ENCODE data around the gene SAPCD1. TPM values are rescaled to one million over a fixed set of nuclear protein-coding genes. Genes with fewer than 3 reads are reported as not detected.
"Not testable (repeated sequence)": the region's sequence is repeated elsewhere in the genome, so short reads cannot be mapped to it uniquely, and the experiment has no call there.

The SAPCD1 gene
- polyA plus RNA-seq, 1 experiment = 0.88 TPM

DNA sequence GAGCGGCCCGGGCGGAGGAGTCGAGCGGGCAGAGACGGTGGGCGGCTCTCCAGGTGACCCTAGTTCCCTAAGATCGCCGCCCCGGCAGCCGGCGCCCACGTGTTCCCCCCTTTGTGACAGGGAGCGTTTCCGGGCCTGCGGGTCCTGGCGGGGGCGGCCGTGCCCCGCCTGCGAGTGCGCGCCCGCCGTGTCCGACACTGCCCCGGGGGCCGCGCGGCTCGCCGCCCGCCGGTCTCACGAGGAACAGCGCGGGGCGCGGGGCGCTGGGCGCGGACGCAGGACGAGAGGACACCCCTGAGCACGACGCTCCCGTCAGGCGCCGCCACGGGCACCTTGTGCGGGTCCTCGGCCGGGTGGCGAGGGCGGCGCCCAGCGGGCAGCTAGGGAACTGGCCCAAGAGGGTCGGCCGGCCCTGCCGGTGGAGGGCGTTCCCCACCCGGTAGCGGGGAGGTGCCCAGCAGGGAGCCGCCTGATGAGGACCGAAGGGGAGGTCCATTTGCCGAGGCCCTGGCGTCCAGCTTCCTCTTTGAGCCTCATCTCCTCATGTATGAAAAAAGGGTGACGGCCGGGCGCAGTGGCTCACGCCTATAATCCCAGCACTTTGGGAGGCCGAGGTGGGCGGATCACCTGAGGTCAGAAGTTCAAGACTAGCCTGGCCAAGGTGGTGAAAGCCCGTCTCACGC, 33.3 kb downstream of the SAPCD1 start, which contains the start of gene VARS1:
Gene VARS1 (minus strand): TSS at position 137 of the 683 bp plus-strand sequence. CDS start 535 bp downstream, outside the sequence.
- ChIA-PET CTCF (interaction anchor here (0.7 to 2.3 kb wide), 13 partner anchors 9 to 259 kb away, joined by 3 to 25 read pairs (median 3); partner anchors contain the start of genes LSM2 and LY6G6D), POLR2A (interaction anchor here (0.6 to 2.9 kb wide), 9 partner anchors 11 to 66 kb away, joined by 4 to 27 read pairs (median 5); partner anchors contain the start of genes HSPA1A, HSPA1B, HSPA1L and LSM2)
- peak within 1 kb of the TSS; percentile 77 for H3K27ac ChIP-seq (ENCODE audit: low read depth, low read length)

DNA sequence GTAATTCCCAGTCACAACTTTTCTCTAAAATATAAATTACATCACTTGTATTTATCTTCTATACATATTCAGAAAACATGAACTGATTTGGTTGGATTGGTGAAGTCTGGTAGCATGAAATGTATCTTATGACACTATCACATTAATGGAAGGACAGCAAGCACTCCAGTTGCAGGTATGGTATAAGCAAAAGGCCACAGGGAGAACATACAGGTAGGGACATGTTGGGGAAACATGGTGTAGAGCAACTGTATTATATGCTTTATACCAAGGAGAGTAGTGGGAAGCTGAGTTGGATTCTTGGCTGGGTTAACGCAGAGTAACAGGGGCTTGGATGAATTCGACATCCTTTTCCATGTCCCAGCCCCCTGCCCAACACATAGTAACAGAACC, 34.5 kb downstream of the SAPCD1 start:
- Histone ChIP-seq H3K9me3 (ENCODE audit: control insufficient read depth, insufficient read depth, low read length) (no peaks in the 10 kb centered on the region), H3K4me3 (ENCODE audit: low read depth, low read length) (no peak overlapping the region), H3K27me3 (ENCODE audit: control insufficient read depth, insufficient read depth, low read length) (no peaks in the 10 kb centered on the region), H3K27ac (ENCODE audit: low read depth, low read length) (no peak overlapping the region)
- POLR2A ChIA-PET = interaction anchor here (1.4 to 2.9 kb wide), 3 partner anchors 17 to 31 kb away, joined by 3 to 27 read pairs (median 5); partner anchors contain the start of genes HSPA1A, HSPA1B and HSPA1L
- TF ChIP-seq, protein P1, sequence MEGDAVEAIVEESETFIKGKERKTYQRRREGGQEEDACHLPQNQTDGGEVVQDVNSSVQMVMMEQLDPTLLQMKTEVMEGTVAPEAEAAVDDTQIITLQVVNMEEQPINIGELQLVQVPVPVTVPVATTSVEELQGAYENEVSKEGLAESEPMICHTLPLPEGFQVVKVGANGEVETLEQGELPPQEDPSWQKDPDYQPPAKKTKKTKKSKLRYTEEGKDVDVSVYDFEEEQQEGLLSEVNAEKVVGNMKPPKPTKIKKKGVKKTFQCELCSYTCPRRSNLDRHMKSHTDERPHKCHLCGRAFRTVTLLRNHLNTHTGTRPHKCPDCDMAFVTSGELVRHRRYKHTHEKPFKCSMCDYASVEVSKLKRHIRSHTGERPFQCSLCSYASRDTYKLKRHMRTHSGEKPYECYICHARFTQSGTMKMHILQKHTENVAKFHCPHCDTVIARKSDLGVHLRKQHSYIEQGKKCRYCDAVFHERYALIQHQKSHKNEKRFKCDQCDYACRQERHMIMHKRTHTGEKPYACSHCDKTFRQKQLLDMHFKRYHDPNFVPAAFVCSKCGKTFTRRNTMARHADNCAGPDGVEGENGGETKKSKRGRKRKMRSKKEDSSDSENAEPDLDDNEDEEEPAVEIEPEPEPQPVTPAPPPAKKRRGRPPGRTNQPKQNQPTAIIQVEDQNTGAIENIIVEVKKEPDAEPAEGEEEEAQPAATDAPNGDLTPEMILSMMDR (IDR thresholded peaks at IDR 0.05; ENCODE audit: low read depth, low read length) = no peak
- no peak for DNase-seq (ENCODE audit: low read depth, low spot score)
- CTCF ChIA-PET = interaction anchor here (0.6 to 2.3 kb wide), 3 partner anchors 9 to 49 kb away, joined by 3 to 25 read pairs (median 5); partner anchors contain the start of gene LSM2

More for the DNA sequence above, 33.3 kb downstream of the SAPCD1 start, which contains the start of gene VARS1:
- no peaks in the 10 kb centered on the region for H3K9me3 ChIP-seq (ENCODE audit: control insufficient read depth, insufficient read depth, low read length)
- TF ChIP-seq, protein P1 (IDR thresholded peaks at IDR 0.05; ENCODE audit: low read depth, low read length) = peak; percentile 72
- H3K4me3 ChIP-seq (ENCODE audit: low read depth, low read length) = peak within 1 kb of the TSS; percentile 84
- H3K27me3 ChIP-seq (ENCODE audit: control insufficient read depth, insufficient read depth, low read length) = no peaks in the 10 kb centered on the region
- peak; percentile 62 for DNase-seq (ENCODE audit: low read depth, low spot score)

DNA sequence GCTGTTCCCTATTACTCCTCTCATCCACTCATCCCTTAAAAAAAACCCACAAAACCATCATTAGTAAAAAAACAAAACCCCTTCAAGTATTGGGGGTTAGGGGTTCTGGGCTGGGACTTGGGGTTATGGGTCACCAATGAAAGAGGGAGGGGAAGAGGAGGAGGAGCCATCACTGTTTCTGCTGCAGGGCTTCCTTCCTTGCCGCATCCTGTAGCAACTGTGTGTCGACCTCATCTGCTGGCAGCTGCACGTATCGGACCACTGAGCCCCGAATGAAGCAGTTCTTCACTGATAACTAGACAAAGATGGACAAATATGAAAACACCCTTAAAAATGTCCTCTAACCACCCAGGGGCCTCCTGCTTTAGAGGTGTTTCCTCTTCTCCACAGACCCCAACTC, 35.1 kb downstream of the SAPCD1 start:
- no peak for DNase-seq (ENCODE audit: low read depth, low spot score)
- Histone ChIP-seq H3K9me3 (ENCODE audit: control insufficient read depth, insufficient read depth, low read length) (no peaks in the 10 kb centered on the region), H3K27ac (ENCODE audit: low read depth, low read length) (no peak overlapping the region), H3K27me3 (ENCODE audit: control insufficient read depth, insufficient read depth, low read length) (no peaks in the 10 kb centered on the region), H3K4me3 (ENCODE audit: low read depth, low read length) (no peak overlapping the region)
- POLR2A ChIA-PET = interaction anchor here (1.4 kb wide), 1 partner anchor 18 kb away, joined by 3 read pairs; the partner anchor contains the start of genes HSPA1A and HSPA1L
- TF ChIP-seq, protein P1 (IDR thresholded peaks at IDR 0.05; ENCODE audit: low read depth, low read length) = no peak
- CTCF ChIA-PET = no interaction called here

DNA sequence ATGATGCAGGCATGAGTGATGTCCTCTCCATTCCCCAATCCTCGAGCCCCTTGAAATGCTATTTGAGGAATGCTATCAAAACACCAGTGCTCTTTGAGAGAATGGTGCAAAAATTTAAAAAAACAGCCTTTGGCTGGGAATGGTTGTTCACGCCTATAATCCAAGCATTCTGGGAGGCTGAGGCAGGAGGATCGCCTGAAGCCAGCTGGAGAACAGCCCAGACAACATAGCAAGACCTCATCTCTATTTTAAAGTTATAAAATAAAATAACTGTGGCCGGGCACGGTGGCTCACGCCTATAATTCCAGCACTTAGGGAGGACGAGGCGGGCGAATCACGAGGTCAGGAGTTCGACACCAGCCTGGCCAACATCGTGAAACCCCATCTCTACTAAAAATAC, 37.3 kb downstream of the SAPCD1 start:
- POLR2A ChIA-PET = no interaction called here
- no peak for DNase-seq (ENCODE audit: low read depth, low spot score)

DNA sequence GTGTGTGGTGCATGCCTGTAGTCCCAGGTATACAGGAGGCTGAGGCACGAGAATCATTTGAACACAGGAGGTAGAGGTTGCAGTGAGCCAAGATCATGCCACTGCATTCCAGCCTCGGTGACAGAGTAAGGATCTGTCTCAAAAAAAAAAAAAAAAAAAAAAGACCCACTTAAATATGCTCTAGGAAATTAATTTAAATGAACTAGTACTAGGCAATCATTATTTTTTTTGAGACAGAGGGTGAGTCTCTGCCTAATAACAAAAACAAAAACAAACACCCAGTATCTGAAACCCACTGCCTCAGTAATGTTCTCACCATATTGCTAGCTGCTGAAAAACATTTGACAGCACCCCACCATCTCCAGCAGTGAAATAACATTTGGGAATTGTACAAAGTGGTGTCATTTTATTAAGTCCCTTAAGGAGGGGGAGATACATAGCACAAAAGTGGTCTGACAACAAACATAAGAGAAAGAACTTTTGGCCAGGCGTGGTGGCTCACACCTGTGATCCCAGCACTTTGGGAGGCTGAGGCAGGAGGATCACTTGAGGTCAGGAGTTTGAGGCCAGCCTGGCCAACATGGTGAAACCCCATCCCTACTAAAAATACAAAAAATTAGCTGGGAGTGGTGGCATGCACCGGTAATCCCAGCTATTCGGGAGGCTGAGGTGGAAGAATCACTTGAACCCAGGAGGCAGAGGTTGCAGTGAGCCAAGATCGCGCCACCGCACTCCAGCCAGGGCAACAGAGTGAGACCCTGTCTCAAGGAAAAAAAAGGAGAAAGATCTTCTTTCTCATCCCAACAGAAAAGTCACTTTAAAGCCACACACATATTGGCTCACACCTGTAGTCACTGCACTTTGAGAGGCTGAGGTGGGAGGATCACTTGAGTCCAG, 38.8 kb downstream of the SAPCD1 start:
- H3K27me3 ChIP-seq (ENCODE audit: control insufficient read depth, insufficient read depth, low read length); H3K9me3 ChIP-seq (ENCODE audit: control insufficient read depth, insufficient read depth, low read length); H3K27ac ChIP-seq (ENCODE audit: low read depth, low read length); DNase-seq (ENCODE audit: low read depth, low spot score); H3K4me3 ChIP-seq (ENCODE audit: low read depth, low read length): not testable (repeated sequence)
- ChIA-PET POLR2A (interaction anchor here (0.7 to 0.9 kb wide), 2 partner anchors 14 to 1078 kb away, joined by 4 to 5 read pairs; partner anchors contain the start of genes HSPA1A and HSPA1L), CTCF (interaction anchor here (2.1 kb wide), 1 partner anchor 10 kb away, joined by 10 read pairs; no protein-coding TSS in a partner anchor)

More for the DNA sequence above, 37.3 kb downstream of the SAPCD1 start:
- CTCF ChIA-PET = interaction anchor here (2.1 kb wide), 1 partner anchor 8 kb away, joined by 10 read pairs; no protein-coding TSS in a partner anchor
- Histone ChIP-seq H3K4me3 (ENCODE audit: low read depth, low read length) (no peak overlapping the region), H3K27ac (ENCODE audit: low read depth, low read length) (no peak overlapping the region), H3K9me3 (ENCODE audit: control insufficient read depth, insufficient read depth, low read length) (no peaks in the 10 kb centered on the region), H3K27me3 (ENCODE audit: control insufficient read depth, insufficient read depth, low read length) (no peaks in the 10 kb centered on the region)
- TF ChIP-seq, protein P1 (IDR thresholded peaks at IDR 0.05; ENCODE audit: low read depth, low read length) = no peak
